Testis (tissue), 2 donors: ENCODE data around the gene SLC25A20.

Experiments
- CTCF ChIP-seq, 3 experiments: fragments of 450-650 bp in 2 of 3; fragments of 200-600 bp in 1 of 3; sonication (generic) in 1 of 3; IDR thresholded peaks; one replicate each; pipeline ENCODE4 v1.5.1; 2016 to 2019; ENCODE audit warnings: antibody characterized with exemption in 3 of 3, mild to moderate bottlenecking in 2 of 3, moderate library complexity in 1 of 3
- POLR2A ChIP-seq: fragments of 450-650 bp; IDR thresholded peaks from one replicate; pipeline ENCODE4 v1.6.1; 2017; ENCODE audit warnings: antibody characterized with exemption, mild to moderate bottlenecking, moderate library complexity

GRCh38 chr3:48885753-48886152 lies 12.9 kb downstream of the SLC25A20 start:
- TF ChIP-seq CTCF (IDR thresholded peaks at IDR 0.05) (no peak), POLR2A (no peak)
